CD14-positive monocyte (primary cell): ENCODE data around the gene MEX3C. TPM values are rescaled to one million over a fixed set of nuclear protein-coding genes. Genes with fewer than 3 reads are reported as not detected.
A peak's percentile ranks its signal among the peaks of the same experiment; 100 is the strongest.

Experiments used
- DNase-seq, 3 donors: peaks; one replicate each; pipeline ENCODE4 v3.0.0-alpha.2; 2011 to 2022
- H2AFZ ChIP-seq: 2 replicates; pipeline ENCODE4 v1.6.0; 2012; ENCODE audit warnings: mild to moderate bottlenecking, low read depth, low read length, inconsistent platforms; ENCODE audit not compliant: insufficient read depth, poor library complexity, severe bottlenecking
- H3K27ac ChIP-seq, 2 donors: 1 replicate in 1 of 2; 2 replicates in 1 of 2; pipeline ENCODE4 v1.5.1; 2012 to 2013; ENCODE audit warnings: low read length in 2 of 2, control low read depth in 1 of 2, inconsistent platforms in 1 of 2, low read depth in 1 of 2, mild to moderate bottlenecking in 1 of 2
- H3K27me3 ChIP-seq, 2 donors: one replicate each; pipeline versions ENCODE4 v1.6.0 to v1.6.1; 2011 to 2013; ENCODE audit warnings: low read length in 2 of 2; ENCODE audit not compliant: control insufficient read depth in 2 of 2, insufficient read depth in 2 of 2
- H3K36me3 ChIP-seq, 2 donors: replicated peaks in 1 of 2; 1 replicate in 1 of 2; 2 replicates in 1 of 2; pipeline versions ENCODE4 v1.5.1 to v1.6.1; 2012 to 2013; ENCODE audit warnings: low read length in 2 of 2, control low read depth in 1 of 2, inconsistent platforms in 1 of 2, mild to moderate bottlenecking in 1 of 2; ENCODE audit not compliant: insufficient read depth in 2 of 2, control insufficient read depth in 1 of 2
- H3K4me1 ChIP-seq, 2 donors: 1 replicate in 1 of 2; 2 replicates in 1 of 2; pipeline versions ENCODE4 v1.5.1 to v1.6.1; 2012 to 2013; ENCODE audit warnings: low read length in 2 of 2, control low read depth in 1 of 2, inconsistent platforms in 1 of 2, mild to moderate bottlenecking in 1 of 2, moderate library complexity in 1 of 2; ENCODE audit not compliant: insufficient read depth in 2 of 2, control insufficient read depth in 1 of 2
- H3K4me2 ChIP-seq: replicated peaks from 2 replicates; pipeline ENCODE3; 2012; ENCODE audit warnings: low read length, moderate library complexity, mild to moderate bottlenecking; ENCODE audit not compliant: poor library complexity, severe bottlenecking; ENCODE audit errors: extremely low read depth
- H3K4me3 ChIP-seq, 3 experiments: fragments of 200-600 bp in 1 of 3; sonication (generic) in 1 of 3; replicated peaks in 1 of 3; 1 replicate in 2 of 3; 2 replicates in 1 of 3; pipeline ENCODE4 v1.5.1; 2011 to 2013; ENCODE audit warnings: low read length in 3 of 3, mild to moderate bottlenecking in 3 of 3, control low read depth in 2 of 3, low read depth in 2 of 3, inconsistent platforms in 1 of 3, moderate library complexity in 1 of 3
- H3K79me2 ChIP-seq: 2 replicates; pipeline ENCODE4 v1.6.0; 2012; ENCODE audit warnings: mild to moderate bottlenecking, control low read depth, inconsistent platforms, low read length, moderate library complexity; ENCODE audit not compliant: insufficient read depth
- H3K9ac ChIP-seq: 2 replicates; pipeline ENCODE4 v1.6.0; 2017; ENCODE audit warnings: low read length, mild to moderate bottlenecking; ENCODE audit not compliant: insufficient read depth, poor library complexity, severe bottlenecking
- H3K9me3 ChIP-seq, 2 donors: replicated peaks in 1 of 2; 1 replicate in 1 of 2; 2 replicates in 1 of 2; pipeline versions ENCODE4 v1.5.1 to v1.6.1; 2012 to 2013; ENCODE audit warnings: low read length in 2 of 2, control low read depth in 1 of 2; ENCODE audit not compliant: control insufficient read depth in 1 of 2, insufficient read depth in 1 of 2
- H4K20me1 ChIP-seq: 2 replicates; pipeline ENCODE4 v1.6.0; 2012; ENCODE audit warnings: mild to moderate bottlenecking, low read length, control low read depth, moderate library complexity; ENCODE audit not compliant: insufficient read depth
- H3K27ac Mint-ChIP-seq, 7 donors: one replicate each; pipeline ENCODE4 v1.8.0; 2020; ENCODE audit warnings: mild to moderate bottlenecking in 7 of 7, mixed read lengths in 7 of 7, moderate library complexity in 6 of 7, inconsistent platforms in 2 of 7
- H3K27me3 Mint-ChIP-seq, 3 donors: one replicate each; pipeline ENCODE4 v1.8.0; 2021 to 2022; ENCODE audit warnings: low read depth in 3 of 3, mild to moderate bottlenecking in 3 of 3, mixed read lengths in 3 of 3, moderate library complexity in 3 of 3, inconsistent platforms in 1 of 3
- H3K36me3 Mint-ChIP-seq, 2 donors: one replicate each; pipeline ENCODE4 v1.8.0; 2020; ENCODE audit warnings: mixed read lengths in 2 of 2, inconsistent platforms in 1 of 2, mild to moderate bottlenecking in 1 of 2
- H3K4me1 Mint-ChIP-seq: one replicate; pipeline ENCODE4 v1.8.0; 2020; ENCODE audit warnings: mild to moderate bottlenecking, mixed read lengths
- H3K4me3 Mint-ChIP-seq, 2 donors: one replicate each; pipeline ENCODE4 v1.8.0; 2020; ENCODE audit warnings: mild to moderate bottlenecking in 2 of 2, mixed read lengths in 2 of 2, moderate library complexity in 1 of 2
- H3K9me3 Mint-ChIP-seq, 7 donors: one replicate each; pipeline ENCODE4 v1.8.0; 2020 to 2022; ENCODE audit warnings: mixed read lengths in 7 of 7, mild to moderate bottlenecking in 6 of 7, moderate library complexity in 6 of 7, inconsistent platforms in 2 of 7
- CTCF ChIP-seq: fragments of 200-600 bp; IDR thresholded peaks from one replicate; pipeline ENCODE4 v1.8.0; 2022; ENCODE audit warnings: antibody characterized with exemption, mild to moderate bottlenecking
- whole genome bisulfite sequencing: methylation state at CpG from one replicate; pipeline ENCODE4 v1.1.5; 2013; ENCODE audit warnings: missing lambda C conversion rate; ENCODE audit not compliant: insufficient coverage; 5-methylcytosine and 5-hydroxymethylcytosine counted together
- intact Hi-C, 2 donors: fragments of 100-400 bp; cut with micrococcal nuclease; formaldehyde crosslinking; loops; one replicate each; pipeline versions ENCODE4 v1.15.0 to v1.15.1; 2023
- polyA plus RNA-seq, 3 donors: library from polyadenylated mRNA; depleted of rRNA in 1 of 3; unstranded in 2 of 3; stranded (reverse) in 1 of 3; fragments of 300-500 nt in 2 of 3; fragments of >200 nt in 1 of 3; fragmentation: Illumina TruSeq in 2 of 3; gene quantifications; 1 replicate in 2 of 3; 2 replicates in 1 of 3; pipeline ENCODE4 v1.2.3, GENCODE V29; 2012 to 2021

The MEX3C gene
- polyA plus RNA-seq, 3 donors: 2.3 to 41.3 (median 5.2) TPM

- H3K9ac ChIP-seq: no peak overlapping the region
- H2AFZ ChIP-seq: no peak overlapping the region
- Mint-ChIP-seq H3K4me3 (no peak overlapping the region), H3K36me3 (no peaks in the 10 kb centered on the region), H3K4me1 (no peaks in the 10 kb centered on the region), H3K27me3 (peaks cover 2 to 7% (median 2%) of the 10 kb centered on the region in 3 donors), H3K27ac (no peak overlapping the region), H3K9me3 (peaks cover 0 to 16% (median 5%) of the 10 kb centered on the region in 7 donors)
- H3K27ac ChIP-seq: no peak overlapping the region
- no peak for TF ChIP-seq CTCF
- H3K4me1 ChIP-seq: no peaks in the 10 kb centered on the region
- H3K4me3 ChIP-seq: no peak overlapping the region
- H3K79me2 ChIP-seq: no peaks in the 10 kb centered on the region
- H3K36me3 ChIP-seq: no peaks in the 10 kb centered on the region
- no peak overlapping the region for H3K4me2 ChIP-seq
- 75% methylated on average over 1 of the region's 4 CpGs for WGBS
- H3K9me3 ChIP-seq: peaks cover 0 to 7% of the 10 kb centered on the region in 2 donors
- DNase-seq: no peak
- intact Hi-C loops: no loop called here
- no peaks in the 10 kb centered on the region for H4K20me1 ChIP-seq
- no peaks in the 10 kb centered on the region for H3K27me3 ChIP-seq
These were observed 28.6 kb upstream of the MEX3C start for GRCh38 chr18:51226068-51226467.

GRCh38 chr18:51212606-51213005 is 15.1 kb upstream of the MEX3C start:
- H3K27ac Mint-ChIP-seq: peak overlapping the region in 4 of 7 donors; percentile 58 to 81 (median 72)
- H3K4me3 Mint-ChIP-seq: no peak overlapping the region
- no peaks in the 10 kb centered on the region for H3K27me3 ChIP-seq
- H3K27me3 Mint-ChIP-seq: peaks cover 0 to 6% (median 3%) of the 10 kb centered on the region in 3 donors
- H3K27ac ChIP-seq: no peak overlapping the region
- H3K4me1 ChIP-seq: peaks cover 24 to 38% of the 10 kb centered on the region in 2 donors
- no CpG with 5 or more reads among the region's 2 CpGs for WGBS
- peaks cover 0 to 3% (median 0%) of the 10 kb centered on the region in 7 donors for H3K9me3 Mint-ChIP-seq
- H3K4me3 ChIP-seq: no peak overlapping the region
- intact Hi-C loops: no loop called here
- no peaks in the 10 kb centered on the region for H3K79me2 ChIP-seq
- no peaks in the 10 kb centered on the region for H3K36me3 ChIP-seq
- no peak overlapping the region for H2AFZ ChIP-seq
- TF ChIP-seq CTCF: no peak
- peaks cover 36% of the 10 kb centered on the region for H3K4me1 Mint-ChIP-seq
- no peaks in the 10 kb centered on the region for H4K20me1 ChIP-seq
- no peaks in the 10 kb centered on the region for H3K9me3 ChIP-seq
- H3K4me2 ChIP-seq: no peak overlapping the region
- H3K36me3 Mint-ChIP-seq: peaks cover 0 to 1% of the 10 kb centered on the region in 2 donors
- no peak overlapping the region for H3K9ac ChIP-seq
- DNase-seq: no peak
